MG63 (cell line): ENCODE data around the gene CARMIL3. TPM values are rescaled to one million over a fixed set of nuclear protein-coding genes. Genes with fewer than 3 reads are reported as not detected.
"Not testable (repeated sequence)": the region's sequence is repeated elsewhere in the genome, so short reads cannot be mapped to it uniquely, and the experiment has no call there.

Experiments used
- DNase-seq: peaks from one replicate; pipeline ENCODE4 v3.0.0-alpha.2; 2020
- H3K27me3 ChIP-seq: fragments of 250-450 bp; sonication (Bioruptor Pico); 2 replicates; pipeline ENCODE4 v1.5.1; 2020; ENCODE audit warnings: mild to moderate bottlenecking, moderate library complexity
- H3K36me3 ChIP-seq: fragments of 250-450 bp; sonication (Bioruptor Pico); 2 replicates; pipeline ENCODE4 v1.5.1; 2020; ENCODE audit warnings: mild to moderate bottlenecking, moderate library complexity
- H3K4me3 ChIP-seq: fragments of 250-450 bp; sonication (Bioruptor Pico); 2 replicates; pipeline ENCODE4 v1.5.1; 2020; ENCODE audit warnings: mild to moderate bottlenecking, moderate library complexity
- H3K9me3 ChIP-seq: fragments of 250-450 bp; sonication (Bioruptor Pico); 2 replicates; pipeline ENCODE4 v1.5.1; 2020; ENCODE audit warnings: mild to moderate bottlenecking, moderate library complexity
- total RNA-seq: library from RNA; depleted of rRNA; stranded (reverse); fragments of >200 nt; shearing (Covaris generic); gene quantifications from 2 replicates; pipeline ENCODE4 v1.2.3, GENCODE V29; 2014; ENCODE audit warnings: low replicate concordance; rRNA removed

CARMIL3 gene
- total RNA-seq = not detected in 2 replicates

GRCh38 chr14:24051789-24052655 lies at the start of gene CARMIL3:
Gene CARMIL3 (plus strand): TSS chr14:24052009. CDS start chr14:24052154, 145 bp downstream.
- Histone ChIP-seq H3K36me3 (no peaks in the 10 kb centered on the region), H3K9me3 (no peaks in the 10 kb centered on the region), H3K27me3 (no peaks in the 10 kb centered on the region), H3K4me3 (peak within 1 kb of the TSS; percentile 40)
- peak; percentile 34 for DNase-seq

GRCh38 chr14:24006471-24006816 lies 45.4 kb upstream of the CARMIL3 start:
- not testable (repeated sequence) for H3K9me3 ChIP-seq, DNase-seq, H3K4me3 ChIP-seq

GRCh38 chr14:24006817-24007652 lies 44.8 kb upstream of the CARMIL3 start:
- H3K27me3 ChIP-seq, H3K4me3 ChIP-seq, H3K9me3 ChIP-seq, H3K36me3 ChIP-seq: not testable (repeated sequence)
- DNase-seq = peak; percentile 35

More at GRCh38 chr14:24006471-24006816, 45.4 kb upstream of the CARMIL3 start:
- not testable (repeated sequence) for H3K36me3 ChIP-seq, H3K27me3 ChIP-seq

GRCh38 chr14:24011051-24011450 lies 40.8 kb upstream of the CARMIL3 start:
- Histone ChIP-seq H3K9me3 (no peaks in the 10 kb centered on the region), H3K36me3 (no peaks in the 10 kb centered on the region), H3K4me3 (no peak overlapping the region), H3K27me3 (no peaks in the 10 kb centered on the region)
- DNase-seq = no peak

GRCh38 chr14:24012726-24013273 lies 39.0 kb upstream of the CARMIL3 start:
- not testable (repeated sequence) for H3K36me3 ChIP-seq, H3K4me3 ChIP-seq, H3K27me3 ChIP-seq, DNase-seq, H3K9me3 ChIP-seq

- Histone ChIP-seq H3K9me3 (no peaks in the 10 kb centered on the region), H3K4me3 (no peak overlapping the region), H3K36me3 (no peaks in the 10 kb centered on the region), H3K27me3 (no peaks in the 10 kb centered on the region)
- peak; percentile 34 for DNase-seq
Observed at GRCh38 chr14:24013654-24014514, 37.9 kb upstream of the CARMIL3 start.

- H3K4me3 ChIP-seq, H3K9me3 ChIP-seq, H3K36me3 ChIP-seq, DNase-seq, H3K27me3 ChIP-seq: not testable (repeated sequence)
Observed at GRCh38 chr14:24015745-24016144, 36.1 kb upstream of the CARMIL3 start.

- H3K9me3 ChIP-seq, H3K36me3 ChIP-seq, DNase-seq, H3K4me3 ChIP-seq, H3K27me3 ChIP-seq: not testable (repeated sequence)
Observed at GRCh38 chr14:24018978-24019377, 32.8 kb upstream of the CARMIL3 start.

- DNase-seq, H3K4me3 ChIP-seq, H3K36me3 ChIP-seq, H3K9me3 ChIP-seq, H3K27me3 ChIP-seq: not testable (repeated sequence)
Observed at GRCh38 chr14:24019944-24020343, 31.9 kb upstream of the CARMIL3 start.

- not testable (repeated sequence) for H3K36me3 ChIP-seq, DNase-seq, H3K27me3 ChIP-seq, H3K9me3 ChIP-seq, H3K4me3 ChIP-seq
Observed at GRCh38 chr14:24020520-24020919, 31.3 kb upstream of the CARMIL3 start.

GRCh38 chr14:24024939-24025418 lies 26.8 kb upstream of the CARMIL3 start:
- H3K27me3 ChIP-seq, DNase-seq, H3K36me3 ChIP-seq, H3K9me3 ChIP-seq, H3K4me3 ChIP-seq: not testable (repeated sequence)

GRCh38 chr14:24029687-24030086 lies 22.1 kb upstream of the CARMIL3 start:
- not testable (repeated sequence) for H3K4me3 ChIP-seq, H3K36me3 ChIP-seq, DNase-seq, H3K27me3 ChIP-seq, H3K9me3 ChIP-seq

GRCh38 chr14:24031331-24031730 lies 20.5 kb upstream of the CARMIL3 start:
- not testable (repeated sequence) for H3K36me3 ChIP-seq, H3K4me3 ChIP-seq, DNase-seq, H3K27me3 ChIP-seq, H3K9me3 ChIP-seq

GRCh38 chr14:24032727-24033418 lies 18.9 kb upstream of the CARMIL3 start:
- H3K27me3 ChIP-seq = no peaks in the 10 kb centered on the region
- no peak overlapping the region for H3K4me3 ChIP-seq
- no peaks in the 10 kb centered on the region; the same call in none of the 2 replicates for H3K9me3 ChIP-seq
- no peaks in the 10 kb centered on the region for H3K36me3 ChIP-seq
- no peak for DNase-seq

- H3K4me3 ChIP-seq = peak overlapping the region; percentile 59
- H3K27me3 ChIP-seq, DNase-seq, H3K9me3 ChIP-seq, H3K36me3 ChIP-seq: not testable (repeated sequence)
Observed at GRCh38 chr14:24035769-24036168, 16.0 kb upstream of the CARMIL3 start.
